ENCODE data around the gene HSPA12A.

Gene HSPA12A

DNA sequence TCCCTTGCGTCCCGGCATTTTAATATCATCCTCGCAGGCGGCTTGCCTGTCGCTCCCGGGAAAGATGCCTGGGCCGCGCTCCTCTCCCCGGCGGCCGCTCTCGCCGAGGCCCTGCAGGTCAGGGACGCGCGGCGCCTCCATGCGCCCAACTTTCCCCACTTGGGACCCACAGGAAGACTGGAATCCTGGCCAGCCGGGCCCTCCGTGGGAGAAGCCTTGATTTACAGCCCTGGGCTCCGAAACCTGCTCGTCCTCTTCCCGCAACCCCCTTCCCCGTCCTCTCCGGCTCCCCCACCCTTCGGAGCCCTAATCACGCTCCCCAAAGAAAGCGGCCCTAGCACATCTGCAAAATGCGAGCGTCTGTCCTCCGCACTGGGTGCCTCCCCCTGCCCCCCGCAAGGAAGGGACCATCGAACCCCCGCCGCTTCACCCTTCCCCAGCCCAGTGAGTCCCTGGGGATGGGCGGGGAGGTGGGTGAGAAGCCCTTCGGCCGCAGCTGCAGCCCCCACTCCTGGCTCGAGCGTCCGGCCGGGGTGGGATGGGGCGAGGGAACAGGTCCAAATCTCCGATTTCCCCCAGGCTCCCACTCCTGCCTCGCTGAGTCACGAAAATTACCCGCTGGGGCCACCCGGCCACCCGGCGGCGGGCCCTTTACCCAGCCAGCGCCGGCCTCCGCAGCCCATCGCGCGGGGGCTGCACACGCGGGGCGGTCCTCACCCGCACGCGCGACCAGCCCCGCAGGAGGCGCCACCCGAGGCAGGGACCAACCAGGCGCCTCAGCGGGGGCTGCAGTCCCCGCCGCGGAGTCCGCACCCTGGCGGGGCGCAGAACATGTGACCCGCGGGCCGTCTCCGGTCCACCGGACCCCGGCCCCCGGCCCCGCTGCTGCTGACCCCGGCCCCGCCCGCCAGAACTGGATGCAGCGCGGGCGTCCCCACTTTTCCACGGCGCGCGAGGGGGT, 695 bp downstream of the HSPA12A start:
- DNase-seq, result no peak

DNA sequence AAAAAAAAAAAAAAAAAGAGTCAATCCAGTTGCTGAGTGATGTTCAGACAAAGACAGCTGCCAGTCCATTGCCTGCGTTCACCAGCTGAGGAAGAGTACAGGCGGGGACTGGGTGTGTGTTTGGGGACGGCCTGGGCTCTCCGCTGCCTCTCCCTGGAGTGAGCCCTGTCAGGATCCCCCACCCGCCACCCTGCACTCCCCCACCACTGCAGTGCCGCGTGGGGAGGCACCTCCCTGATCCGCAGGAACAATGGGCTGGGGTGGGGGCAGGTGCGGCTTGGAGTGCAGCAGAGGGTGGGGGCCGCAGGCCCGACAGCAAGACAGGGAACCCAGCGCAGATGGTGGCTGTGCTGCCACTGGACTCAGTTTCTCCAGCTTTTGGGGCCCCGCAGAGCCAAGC, 1.4 kb downstream of the HSPA12A start:
- DNase-seq, result no peak

DNA sequence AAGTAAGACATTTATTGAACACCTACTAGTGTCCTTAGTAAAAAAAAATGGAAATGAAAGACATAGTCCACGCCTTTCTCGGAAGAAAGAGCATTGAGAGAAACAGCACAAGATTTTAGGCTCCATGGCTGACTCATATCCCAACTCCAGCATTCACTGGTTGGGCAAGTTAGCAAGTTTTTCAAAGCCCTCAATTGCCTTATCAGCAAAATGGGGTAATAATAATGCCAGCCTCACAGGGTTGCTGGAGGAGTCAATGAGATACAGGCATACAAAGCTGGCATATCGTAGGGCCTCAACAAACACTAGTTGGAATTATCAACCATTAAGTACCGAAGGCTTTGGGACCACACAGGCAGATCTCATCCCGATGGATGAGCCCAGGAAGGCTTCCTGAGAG, 4.0 kb downstream of the HSPA12A start:
- DNase-seq, result no peak

DNA sequence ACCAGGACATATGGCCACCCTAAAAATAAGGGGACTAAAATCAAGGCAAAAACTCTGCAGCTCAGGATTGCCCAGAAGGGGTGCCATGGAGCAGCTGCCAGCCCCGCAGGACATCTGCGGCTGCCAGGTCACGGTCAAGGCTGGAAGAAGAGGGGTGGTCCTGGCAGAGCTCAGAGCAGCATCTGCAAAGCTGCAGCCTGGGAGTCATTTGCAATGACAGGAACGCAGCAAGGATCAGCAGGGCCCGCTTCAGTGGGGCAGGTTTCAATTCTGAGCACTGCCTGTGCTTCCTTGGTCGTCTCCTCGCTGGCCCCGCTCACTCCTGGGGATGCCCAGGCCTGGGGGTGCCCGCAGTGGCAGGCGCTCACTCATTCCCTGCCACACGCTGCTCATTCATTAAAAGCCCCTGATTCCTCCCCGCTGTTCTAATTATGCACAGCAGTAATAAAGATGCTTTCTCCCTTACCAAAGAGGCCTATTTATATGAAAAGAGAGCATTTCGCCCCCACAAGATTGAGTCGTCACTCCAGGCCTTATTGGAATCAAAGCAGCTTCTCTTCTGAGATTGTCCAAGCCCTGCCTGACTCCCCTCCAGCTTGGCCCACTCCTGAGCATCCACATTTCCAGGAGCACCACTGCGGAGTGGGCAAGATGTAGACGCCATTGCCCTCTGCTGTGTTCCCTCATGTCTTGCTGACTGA, 4.6 kb downstream of the HSPA12A start:
- DNase-seq, result no peak

DNA sequence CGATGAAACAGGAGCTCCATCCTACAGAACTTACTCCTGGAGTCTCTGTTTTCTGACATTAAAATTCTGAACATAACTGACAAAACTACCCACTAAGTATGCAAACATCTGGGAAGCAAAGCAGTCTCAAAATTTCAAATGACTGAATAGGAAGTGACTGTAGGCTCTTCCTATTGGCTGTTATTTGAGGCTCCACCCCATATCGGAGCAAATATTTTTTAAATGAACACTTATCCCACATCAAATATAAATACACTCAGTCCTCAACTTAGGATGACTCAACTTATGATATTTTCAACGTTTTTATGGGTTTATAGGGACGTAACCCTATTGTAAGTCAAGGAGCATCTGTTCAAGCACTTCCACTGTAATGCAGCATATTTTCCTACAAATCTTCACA, 8.8 kb downstream of the HSPA12A start:
- DNase-seq, result no peak

DNA sequence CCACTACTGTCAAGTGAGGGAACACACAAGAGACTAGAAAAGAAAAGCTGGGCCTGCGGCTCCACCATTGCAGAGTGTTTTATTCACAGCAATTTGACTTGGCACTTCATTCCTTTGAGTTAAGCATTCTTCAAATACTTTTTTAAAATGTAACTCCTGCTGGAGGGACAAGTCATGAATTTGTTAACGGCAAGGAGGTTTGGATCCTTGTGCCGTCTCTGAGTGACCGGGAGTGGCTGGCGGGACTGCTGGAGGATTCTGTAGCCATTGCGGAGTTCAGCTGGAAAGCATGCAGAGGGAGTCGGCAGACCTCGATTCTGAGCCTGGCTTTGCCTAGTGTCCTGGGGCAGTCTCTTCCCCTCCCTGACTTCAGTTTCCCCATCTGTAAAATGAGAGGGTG, 9.8 kb downstream of the HSPA12A start:
- no peak for DNase-seq

DNA sequence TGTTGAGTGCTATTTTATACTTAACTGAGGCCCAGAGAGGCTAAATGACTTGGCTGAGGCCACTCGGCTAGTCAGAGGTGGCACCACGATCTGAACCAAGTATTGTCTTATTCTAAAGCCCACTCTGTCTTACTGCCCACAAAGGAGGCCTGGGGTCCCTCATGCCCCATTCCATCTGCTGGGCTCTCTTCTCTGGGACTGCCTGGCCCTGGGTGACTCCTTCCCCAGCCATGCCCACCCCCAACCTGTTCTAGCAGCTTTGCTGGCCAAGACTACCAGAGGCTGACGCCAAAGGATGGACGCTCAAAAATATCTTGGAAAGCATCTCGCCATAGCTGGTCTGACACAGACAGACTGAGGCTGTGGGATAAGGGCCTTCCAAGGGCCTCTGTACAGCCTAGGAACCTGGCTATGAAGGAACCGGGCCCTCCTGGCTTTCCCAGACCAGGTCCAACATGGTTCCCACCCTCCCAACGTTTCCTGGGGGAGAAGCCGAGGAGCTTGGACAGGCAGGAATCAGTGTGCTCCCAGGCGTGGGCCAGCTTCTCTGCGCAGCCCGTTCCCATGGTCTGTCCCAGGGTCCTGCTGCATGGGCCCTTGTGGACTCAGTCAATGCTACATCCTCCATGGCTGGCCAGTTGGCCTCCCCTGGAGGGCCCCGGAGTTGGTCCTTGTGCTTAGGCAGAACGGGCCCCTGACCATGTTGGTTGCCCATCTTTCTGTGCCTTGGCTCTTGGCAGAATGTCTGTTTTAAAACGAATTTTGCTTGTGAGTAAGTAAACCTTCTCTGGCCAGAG, 11.7 kb downstream of the HSPA12A start:
- DNase-seq, result no peak

DNA sequence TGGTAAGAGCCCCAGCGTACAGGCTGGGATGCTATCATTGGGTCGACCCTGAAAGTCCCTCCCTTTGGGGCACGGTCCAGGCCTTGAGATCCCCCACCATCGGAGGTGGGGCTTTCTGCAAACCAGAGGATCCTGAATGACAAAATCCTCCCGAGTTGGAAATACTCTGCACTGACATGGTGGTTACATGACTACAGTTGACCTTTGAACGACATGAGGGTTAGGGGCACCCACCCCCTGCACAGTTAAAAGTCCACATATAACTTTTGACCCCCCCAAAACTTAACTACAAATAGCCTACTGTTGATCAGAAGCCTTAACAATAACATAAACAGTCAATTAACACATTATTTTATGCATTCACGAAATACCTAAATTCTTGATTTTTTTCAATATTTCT, 13.1 kb downstream of the HSPA12A start:
- no peak for DNase-seq

DNA sequence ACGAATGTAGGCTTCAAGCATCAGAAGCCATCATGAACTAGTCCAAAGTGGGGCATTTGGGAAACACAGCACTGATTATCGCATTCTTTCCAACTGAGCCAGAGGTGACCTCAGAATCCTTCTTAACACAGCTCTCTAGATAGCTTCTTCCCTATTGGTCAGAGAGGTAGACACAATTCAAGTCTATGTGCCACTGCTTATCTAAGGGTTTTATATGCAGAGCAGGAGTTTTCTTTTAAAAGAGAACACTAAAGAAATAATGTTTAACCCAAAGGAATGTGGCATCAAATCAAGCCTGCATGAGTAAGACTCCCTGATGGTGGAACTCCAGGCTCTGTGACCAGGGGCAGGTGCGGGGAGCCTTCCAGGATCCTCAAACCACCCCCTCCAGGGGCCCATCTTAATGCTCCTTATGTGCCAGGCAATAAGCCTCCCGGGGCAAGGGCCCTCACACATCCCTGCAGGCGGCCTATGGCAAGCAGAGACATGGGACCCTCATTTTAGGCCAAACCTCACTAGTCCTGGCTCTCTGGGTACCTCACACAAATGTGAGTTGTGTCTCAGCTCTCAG, 13.8 kb downstream of the HSPA12A start:
- DNase-seq, result no peak

DNA sequence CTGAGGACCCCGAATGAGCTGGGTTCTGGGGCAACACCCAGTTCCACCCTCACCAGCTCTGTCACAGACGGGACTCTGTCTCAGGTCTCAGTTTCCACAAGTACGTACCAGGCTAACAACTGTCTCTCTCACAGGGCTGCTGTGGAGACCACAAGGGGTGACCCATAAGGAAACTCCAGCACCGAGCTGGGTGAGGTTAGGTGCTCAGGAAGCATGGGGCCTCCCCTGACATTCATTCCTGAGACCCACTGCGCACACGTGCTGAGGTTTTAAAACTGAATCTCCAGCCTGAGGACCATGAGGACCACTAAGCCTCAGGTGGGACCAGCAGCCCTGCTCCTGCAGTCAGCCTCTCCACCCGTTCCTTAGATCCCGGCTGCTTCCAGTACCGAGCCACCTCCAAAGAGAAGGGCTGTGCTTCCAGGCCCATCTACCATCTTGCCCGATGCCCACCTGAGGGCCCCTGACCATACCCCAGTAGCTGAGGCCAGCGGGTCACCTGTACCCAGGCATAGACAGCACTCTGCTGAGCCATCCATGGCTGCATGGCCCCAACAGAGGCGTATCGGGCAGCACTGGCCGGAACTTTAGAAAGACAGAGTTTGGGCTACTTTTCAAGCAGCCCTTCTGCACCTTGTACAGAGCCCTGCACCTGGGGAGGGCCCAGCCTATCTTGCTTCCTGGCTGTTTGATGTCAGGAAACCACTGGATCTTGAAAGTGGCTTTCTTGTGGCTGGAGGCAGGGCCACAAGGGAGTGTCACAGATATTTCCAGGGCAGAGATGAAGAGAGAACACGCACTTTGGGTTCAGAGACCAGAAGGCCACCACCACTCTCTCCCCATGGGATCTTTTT, 18.7 kb downstream of the HSPA12A start:
- DNase-seq, result no peak

DNA sequence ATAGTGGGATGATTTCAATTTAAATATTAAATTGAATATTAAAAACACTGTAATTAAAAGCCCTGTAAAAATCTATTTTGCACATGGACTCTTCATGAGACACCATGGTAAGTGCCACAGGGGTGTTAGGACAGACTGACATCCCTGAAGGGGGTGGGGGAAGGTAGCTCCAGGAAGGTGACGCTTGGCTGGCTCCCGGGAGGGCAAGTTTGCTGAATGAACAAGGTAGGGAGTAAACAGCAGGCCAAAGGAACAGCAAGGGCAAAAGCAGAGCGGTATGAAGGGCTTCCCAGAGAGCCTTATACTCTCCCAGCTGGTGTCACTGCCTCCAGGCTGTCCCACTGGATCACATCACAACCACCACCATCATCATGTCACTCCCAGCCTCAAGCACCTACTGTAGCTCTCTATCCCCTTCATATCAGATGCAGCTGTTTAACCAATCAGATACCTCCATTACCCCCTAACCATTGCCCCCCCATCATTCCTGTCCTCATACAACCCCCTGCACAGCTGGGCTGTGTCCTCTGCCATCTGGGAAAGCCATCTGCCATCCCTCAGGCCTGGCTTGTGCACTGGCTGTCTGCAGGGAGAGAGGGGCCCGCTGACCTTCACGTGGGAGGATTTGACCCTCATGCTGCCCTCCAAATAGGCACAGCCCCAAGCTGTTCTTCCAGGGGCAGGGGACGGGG, 19.5 kb downstream of the HSPA12A start:
- no peak for DNase-seq

DNA sequence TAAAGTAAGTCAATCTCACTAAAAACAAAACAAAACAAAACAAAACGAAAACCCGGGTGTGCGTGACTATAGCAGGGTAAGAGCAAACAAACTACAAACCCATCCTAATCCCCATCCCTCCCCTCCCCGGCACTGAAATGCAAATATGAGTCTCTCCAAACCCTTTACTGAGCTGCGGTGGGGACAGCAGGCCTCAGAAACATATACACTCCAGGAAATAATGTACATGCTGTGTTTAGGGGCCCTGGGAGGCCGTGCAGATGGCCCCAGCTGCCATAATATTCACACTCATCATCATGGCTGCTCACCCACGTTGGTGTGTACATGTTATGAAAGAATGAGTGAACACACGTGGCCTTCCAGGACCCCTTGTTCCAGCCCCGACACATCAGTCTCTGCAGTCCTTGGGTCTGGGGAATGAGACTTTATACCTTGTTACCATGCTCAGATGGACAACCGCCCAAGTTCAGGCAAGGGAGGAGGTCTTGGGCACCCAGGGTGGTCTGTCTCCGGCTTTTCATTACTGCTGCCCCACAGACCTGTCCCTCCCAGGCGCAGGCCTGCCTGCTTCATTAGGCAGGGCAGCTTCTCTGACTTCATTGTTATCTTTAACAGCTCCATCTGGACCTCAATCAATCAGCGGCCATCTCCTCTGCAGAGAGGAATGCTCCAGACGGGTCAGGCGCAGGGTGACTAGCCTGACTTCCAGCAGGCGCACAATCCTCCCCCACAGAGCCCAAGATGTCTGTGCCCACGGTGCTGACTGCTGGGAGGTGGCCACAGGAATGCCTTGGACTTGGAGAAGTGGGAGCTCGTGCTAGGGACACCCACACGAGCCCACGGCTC, 20.6 kb downstream of the HSPA12A start:
- DNase-seq, result no peak

DNA sequence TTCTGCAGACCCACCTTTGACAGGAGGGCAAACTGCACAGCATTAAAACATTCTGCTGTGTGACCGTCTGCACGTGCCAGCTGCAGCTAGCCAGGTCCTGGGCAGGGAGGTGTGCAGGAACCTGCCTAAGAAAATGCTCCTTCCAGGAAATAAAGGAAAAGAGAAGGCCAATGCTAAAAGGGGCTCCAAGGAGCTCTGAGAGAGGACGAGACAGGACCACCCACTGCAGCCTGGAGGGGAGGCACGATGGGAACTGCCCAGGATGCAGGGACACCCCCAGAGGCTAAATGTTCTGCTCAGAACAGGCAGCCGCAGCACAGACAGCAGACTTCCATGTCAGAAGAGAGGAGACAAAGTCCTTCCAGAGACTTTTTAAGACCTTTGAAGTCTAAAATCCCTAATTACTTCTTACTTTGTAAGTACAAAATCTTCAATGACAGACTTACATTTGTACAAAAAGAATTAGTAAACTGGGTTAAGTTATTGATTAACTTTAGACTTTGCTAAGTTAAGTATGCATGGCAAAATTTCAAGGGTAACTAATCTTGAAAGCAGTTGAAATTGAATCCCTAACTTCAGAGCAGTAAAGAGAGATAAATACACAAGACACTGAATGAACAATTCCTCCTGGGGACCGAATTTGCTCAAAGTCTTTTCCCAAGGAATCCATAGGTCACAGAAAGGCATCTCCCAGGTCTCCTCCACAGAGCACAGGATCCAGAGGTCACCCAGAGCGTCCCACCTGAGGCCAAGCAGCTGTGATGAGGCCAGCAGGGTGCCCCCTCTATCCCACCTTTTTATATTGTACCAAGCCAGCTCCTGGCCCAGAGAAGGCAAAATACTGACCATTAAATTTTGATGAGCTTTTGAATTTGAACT, 21.5 kb downstream of the HSPA12A start:
- no peak for DNase-seq

DNA sequence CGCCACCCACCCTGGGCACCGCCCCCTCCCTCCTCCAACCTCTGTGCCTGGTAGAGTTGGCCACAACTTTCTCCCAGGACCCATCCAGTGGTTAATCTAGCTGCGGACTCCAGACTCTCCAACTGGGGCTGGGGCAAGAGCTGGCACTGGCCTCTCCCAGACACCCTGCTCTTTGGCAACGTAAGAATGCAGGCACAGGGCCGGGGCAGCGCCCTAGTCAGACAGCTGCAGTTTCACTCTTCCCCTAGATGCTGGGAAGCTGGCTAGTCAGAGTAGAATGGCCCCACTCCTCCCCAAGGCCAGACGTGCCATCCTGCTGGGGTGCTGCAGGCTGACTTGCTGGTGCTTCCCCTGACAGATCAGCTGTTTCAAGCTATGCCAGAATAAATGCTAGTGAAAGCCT, 22.1 kb downstream of the HSPA12A start:
- no peak for DNase-seq

DNA sequence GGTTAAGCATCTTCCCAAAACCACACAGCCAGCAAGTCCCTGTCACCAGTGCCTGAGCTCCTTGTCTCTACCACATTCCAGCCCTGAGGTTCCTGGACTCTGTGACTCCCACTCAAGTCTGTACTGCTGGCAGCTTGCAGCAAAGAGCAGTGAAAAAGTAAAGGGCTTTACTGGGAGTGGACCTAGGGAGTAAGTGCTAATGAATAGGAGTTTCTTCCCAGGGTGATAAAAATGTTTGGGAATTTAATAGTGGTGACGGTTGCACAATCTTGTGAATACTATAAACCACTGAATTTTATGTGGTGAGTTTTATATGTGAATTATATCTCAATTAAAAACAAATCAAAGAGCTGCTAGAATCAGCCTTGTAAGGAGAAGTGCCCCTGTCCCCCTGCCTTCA, 22.6 kb downstream of the HSPA12A start:
- no peak for DNase-seq

DNA sequence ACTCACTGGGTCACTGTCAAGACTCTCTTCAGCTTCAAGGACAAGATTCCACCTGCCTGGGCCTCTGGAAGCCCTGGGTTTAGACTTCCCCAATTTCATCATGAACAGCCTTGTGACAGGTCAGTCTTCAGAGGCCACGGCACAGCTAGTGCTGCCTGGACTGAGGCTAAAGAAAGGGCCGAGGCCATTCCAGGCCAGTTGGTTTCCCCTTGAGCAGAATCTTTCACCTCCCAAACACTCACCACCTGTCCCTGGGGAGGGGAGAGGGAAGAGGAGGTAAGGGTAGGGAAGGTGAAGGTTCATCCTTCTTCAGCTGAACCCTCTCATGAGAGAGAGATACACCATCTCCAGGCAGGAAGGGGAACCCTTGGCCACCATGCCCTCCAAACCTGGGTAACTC, 24.3 kb downstream of the HSPA12A start:
- no peak for DNase-seq

DNA sequence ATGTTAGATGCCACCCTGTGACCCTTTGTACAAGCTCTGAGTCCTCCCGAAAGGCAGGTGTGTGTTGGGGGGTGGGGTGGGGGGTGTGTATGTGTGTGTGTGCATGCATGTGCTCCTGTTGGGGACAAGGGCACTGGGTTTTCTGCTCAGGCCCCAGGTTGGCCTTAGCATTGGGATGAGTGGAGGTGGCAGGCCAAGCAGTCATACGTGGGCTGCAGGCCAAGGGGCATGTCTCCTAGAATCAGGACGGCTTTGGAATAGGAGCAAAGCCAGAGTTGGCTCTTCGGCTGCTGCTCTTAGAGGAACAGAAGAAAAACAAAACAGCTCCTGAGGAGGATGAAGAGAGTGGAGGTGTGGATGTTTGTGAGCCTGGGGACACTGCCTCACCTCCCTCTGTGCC, 26.0 kb downstream of the HSPA12A start:
- no peak for DNase-seq

DNA sequence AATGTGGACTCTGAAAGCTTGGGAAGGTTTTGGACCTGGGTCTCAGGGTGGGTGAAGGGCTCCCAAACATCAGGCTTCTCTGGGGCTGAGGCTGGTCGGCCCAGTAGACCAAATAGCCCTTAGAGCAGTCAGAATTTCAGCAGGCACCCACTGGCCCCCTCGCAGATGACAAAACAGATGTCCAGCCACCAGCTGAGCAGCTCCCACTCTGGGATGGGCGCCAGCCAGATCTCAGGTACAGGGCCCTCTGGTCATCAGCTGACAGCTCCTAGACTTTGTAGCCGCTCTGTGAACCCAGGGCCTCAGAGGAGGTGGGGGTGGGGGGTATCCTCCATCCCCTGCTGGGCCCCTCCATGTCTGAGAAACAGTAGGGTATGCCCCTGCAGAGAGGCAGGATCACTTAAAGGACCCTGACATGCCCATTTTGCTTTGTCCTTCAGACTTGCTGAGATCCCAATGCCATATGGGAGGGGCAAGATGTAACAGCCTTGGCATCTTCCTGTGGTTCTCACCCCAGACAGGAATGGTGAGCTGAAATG, 26.5 kb downstream of the HSPA12A start:
- DNase-seq, result no peak

DNA sequence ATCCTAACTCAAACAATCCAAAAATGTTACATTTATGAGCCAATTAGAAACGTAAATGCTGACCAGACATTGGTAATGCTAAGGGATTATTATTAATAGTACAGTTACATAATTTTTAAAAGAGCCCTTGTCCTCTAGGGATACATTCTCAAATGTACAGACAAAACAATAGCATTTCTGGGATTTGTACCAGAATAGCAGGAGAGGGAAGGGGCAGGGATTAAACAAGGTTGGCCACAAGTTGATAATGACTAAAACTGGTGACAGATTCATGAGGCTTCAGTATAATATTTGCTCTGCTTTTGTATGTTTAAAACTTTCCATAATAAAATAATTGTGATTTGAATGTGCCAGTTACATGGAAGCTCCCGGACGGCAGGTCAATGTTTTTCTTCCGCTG, 27.0 kb downstream of the HSPA12A start:
- DNase-seq, result no peak
